ENCODE data around the gene OSER1. TPM values are rescaled to one million over a fixed set of nuclear protein-coding genes. Genes with fewer than 3 reads are reported as not detected.

Gene OSER1
- total RNA-seq, 4 donors from 2014 or later = 73.0 to 114 (median 94.5) TPM

DNA sequence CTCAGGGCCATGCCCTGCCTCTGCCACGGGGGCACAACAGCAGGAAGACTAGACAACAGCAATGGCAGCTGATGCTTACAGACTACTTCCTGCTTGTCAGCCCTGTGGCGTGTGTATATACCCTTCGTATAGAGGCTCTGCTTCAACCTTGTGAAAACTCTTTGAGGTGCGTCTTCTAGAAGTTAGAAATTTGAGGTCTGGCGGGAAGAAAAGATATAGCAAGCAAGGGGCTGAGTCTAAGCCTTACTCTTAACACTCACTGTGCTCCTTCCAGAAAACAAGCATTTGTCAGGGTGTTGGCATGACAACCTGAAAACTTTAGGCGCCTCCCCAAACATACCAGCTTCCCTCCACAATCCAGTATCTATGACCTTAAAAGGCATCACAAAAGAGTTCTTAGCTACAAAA is 56.9 kb downstream of the OSER1 start:
- in situ Hi-C loops (cut with MboI; ENCODE audit: low sequenced_read_pairs in 4 of 4) (no loop called here), intact Hi-C loops (cut with DNase I; ENCODE audit: low total_unique reads) (loop anchor here (2.0 kb wide), 1 partner anchor 37 kb away; no protein-coding TSS in a partner anchor)
- H3K4me1 ChIP-seq = peaks cover 60 to 70% of the 10 kb centered on the region in 2 donors
- H3K9me3 ChIP-seq = no peaks in the 10 kb centered on the region
- no peak for TF ChIP-seq POLR2A (IDR thresholded peaks at IDR 0.05)
- TF ChIP-seq CTCF (IDR thresholded peaks at IDR 0.05 in 4 of 5, conservative IDR thresholded peaks at IDR 0.05 in 1 of 5) = no peak
- DNase-seq (peak in 1 of 2 donors; percentile 3), ATAC-seq (no peak)
- H3K36me3 ChIP-seq = no peaks in the 10 kb centered on the region
- no peak overlapping the region for H3K4me3 ChIP-seq
- no peaks in the 10 kb centered on the region for H3K27me3 ChIP-seq
- H3K27ac ChIP-seq = peak overlapping the region; percentile 90 to 93 (median 92)

GRCh38 chr20:44151621-44152416 is 58.8 kb downstream of the OSER1 start:
- Histone ChIP-seq H3K4me3 (no peak overlapping the region), H3K27ac (peak overlapping the region; percentile 90 to 93 (median 92)), H3K27me3 (no peaks in the 10 kb centered on the region), H3K9me3 (no peaks in the 10 kb centered on the region), H3K36me3 (no peaks in the 10 kb centered on the region), H3K4me1 (peaks cover 61 to 66% of the 10 kb centered on the region in 2 donors)
- DNase-seq (peak; percentile 15 to 76), ATAC-seq (peak; percentile 69 to 92)
- TF ChIP-seq POLR2A (IDR thresholded peaks at IDR 0.05) (no peak), CTCF (IDR thresholded peaks at IDR 0.05 in 4 of 5, conservative IDR thresholded peaks at IDR 0.05 in 1 of 5) (no peak)
- in situ Hi-C loops (cut with MboI; ENCODE audit: low sequenced_read_pairs in 4 of 4) (no loop called here), intact Hi-C loops (cut with DNase I; ENCODE audit: low total_unique reads) (no loop called here)

DNA sequence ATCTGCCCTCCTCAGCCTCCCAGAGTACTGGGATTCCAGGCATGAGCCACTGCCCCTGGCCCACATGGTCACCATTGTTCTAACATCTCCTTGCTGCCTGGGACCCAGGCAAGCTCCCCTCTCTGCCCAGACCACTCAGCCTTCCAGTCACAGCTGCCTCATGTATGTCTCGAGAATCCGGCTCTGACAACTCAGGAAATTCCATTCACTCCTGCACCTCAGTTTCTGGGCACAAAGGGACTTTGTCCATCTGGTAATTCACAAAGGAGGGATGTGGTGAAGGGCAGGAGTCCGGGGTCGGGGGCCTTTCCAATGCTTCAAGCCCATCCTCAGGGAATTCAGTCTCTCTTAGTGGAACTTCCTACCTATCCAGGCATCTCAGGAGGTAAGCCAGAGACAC is 64.3 kb downstream of the OSER1 start:
- DNase-seq (no peak), ATAC-seq (no peak)
- Histone ChIP-seq H3K9me3 (no peaks in the 10 kb centered on the region), H3K4me3 (no peak overlapping the region), H3K4me1 (peaks cover 62 to 77% of the 10 kb centered on the region in 2 donors), H3K36me3 (no peaks in the 10 kb centered on the region), H3K27me3 (no peaks in the 10 kb centered on the region), H3K27ac (peak overlapping the region; percentile 90 to 93 (median 92))
- in situ Hi-C loops (cut with MboI; ENCODE audit: low sequenced_read_pairs in 4 of 4) (no loop called here), intact Hi-C loops (cut with DNase I; ENCODE audit: low total_unique reads) (no loop called here)
- TF ChIP-seq CTCF (IDR thresholded peaks at IDR 0.05 in 4 of 5, conservative IDR thresholded peaks at IDR 0.05 in 1 of 5) = no peak
- no peak for TF ChIP-seq POLR2A (IDR thresholded peaks at IDR 0.05)

Other genes with a start within 250 kb of the OSER1 start
- gene JPH2, start 23.6 kb downstream of the OSER1 start, total RNA-seq = 10 to 100 TPM; 18.3 to 86.6 (median 38.0) TPM
- not detected for gene GDAP1L1, start 36.5 kb upstream of the OSER1 start, total RNA-seq
- 10 to 100 TPM in 1 of 4 donors, 1 to 10 TPM in 3; 7.6 to 10.1 (median 8.7) TPM for gene FITM2, start 100.4 kb upstream of the OSER1 start, total RNA-seq
- not detected for gene R3HDML, start 126.3 kb upstream of the OSER1 start, total RNA-seq
- under 1 TPM in 3 of 4 donors, not detected in 1; 0.29 to 0.83 (median 0.51) TPM for gene HNF4A, start 144.9 kb upstream of the OSER1 start, total RNA-seq

Data from gastrocnemius medialis (tissue), 4 donors.